IMR-90 (cell line): ENCODE results near the gene KHNYN. TPM values are rescaled to one million over a fixed set of nuclear protein-coding genes. Genes with fewer than 3 reads are reported as not detected.

Experiments
- FOS ChIP-seq: fragments of 150-350 bp; IDR thresholded peaks from 2 replicates; pipeline ENCODE4 v1.6.1; 2016; ENCODE audit warnings: low read depth, low read length
- MAFK ChIP-seq: IDR thresholded peaks from 2 replicates; pipeline ENCODE4 v1.6.1; 2012; ENCODE audit warnings: low read depth, low read length, improper control_type of control experiment
- MXI1 ChIP-seq: IDR thresholded peaks from 2 replicates; pipeline ENCODE4 v1.6.1; 2012; ENCODE audit warnings: low read depth, mild to moderate bottlenecking, low read length, moderate library complexity, borderline replicate concordance
- POLR2A ChIP-seq: IDR thresholded peaks from 2 replicates; pipeline ENCODE4 v1.6.1; 2012; ENCODE audit warnings: mild to moderate bottlenecking, low read depth, low read length
- RAD21 ChIP-seq: IDR thresholded peaks from 2 replicates; pipeline ENCODE4 v1.6.1; 2012; ENCODE audit warnings: low read length, improper control_type of control experiment
- RFX5 ChIP-seq: IDR thresholded peaks from 2 replicates; pipeline ENCODE4 v1.8.0; 2012; ENCODE audit warnings: low read depth, mild to moderate bottlenecking, low read length, moderate library complexity
- polyA plus RNA-seq, 3 experiments: library from polyadenylated mRNA; depleted of rRNA; stranded (reverse); fragments of >200 nt; gene quantifications; 2 replicates each; pipeline ENCODE4 v1.2.3, GENCODE V29; 2012; ENCODE audit warnings: low replicate concordance in 1 of 3
- total RNA-seq: library from RNA; depleted of rRNA; stranded (reverse); fragments of >200 nt; gene quantifications from 2 replicates; pipeline ENCODE4 v1.2.3, GENCODE V29; 2012
- TF ChIP-seq, protein P1 (sequence below): fragments of 150-350 bp; IDR thresholded peaks from 2 replicates; pipeline ENCODE4 v1.6.1; 2016; ENCODE audit warnings: low read depth, mild to moderate bottlenecking, low read length, moderate library complexity, borderline replicate concordance

KHNYN gene
- total and polyA plus RNA-seq, 2 of the 4 experiments (the other 2 are of a cell fraction): 18.9 to 24.4 TPM

DNA sequence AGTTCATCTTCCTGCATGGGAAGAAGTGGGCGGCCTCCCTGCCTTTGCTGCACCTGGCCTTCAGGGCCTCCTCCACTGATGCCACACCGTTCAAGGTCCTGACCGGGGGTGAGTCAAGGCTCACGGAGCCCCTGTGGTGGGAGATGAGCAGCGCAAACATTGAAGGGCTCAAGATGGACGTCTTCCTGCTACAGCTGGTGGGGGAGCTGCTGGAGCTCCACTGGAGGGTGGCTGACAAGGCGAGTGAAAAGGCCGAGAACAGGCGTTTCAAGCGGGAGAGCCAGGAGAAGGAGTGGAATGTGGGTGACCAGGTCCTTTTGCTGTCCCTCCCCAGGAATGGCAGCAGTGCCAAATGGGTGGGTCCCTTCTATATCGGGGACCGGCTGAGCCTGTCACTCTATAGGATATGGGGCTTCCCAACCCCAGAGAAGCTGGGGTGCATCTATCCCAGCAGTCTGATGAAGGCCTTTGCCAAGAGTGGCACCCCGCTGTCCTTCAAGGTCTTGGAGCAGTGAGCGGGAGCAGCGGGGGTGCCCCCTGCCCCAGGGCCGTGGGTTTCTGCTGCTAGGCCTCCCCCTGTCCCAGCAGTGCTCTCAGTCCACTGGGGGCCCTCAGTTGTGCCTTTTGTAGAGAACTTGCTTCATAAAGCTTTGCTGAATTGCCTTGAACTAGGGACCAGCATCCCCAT lies 12.7 kb upstream of the KHNYN start (continued):
- TF ChIP-seq, protein P1, sequence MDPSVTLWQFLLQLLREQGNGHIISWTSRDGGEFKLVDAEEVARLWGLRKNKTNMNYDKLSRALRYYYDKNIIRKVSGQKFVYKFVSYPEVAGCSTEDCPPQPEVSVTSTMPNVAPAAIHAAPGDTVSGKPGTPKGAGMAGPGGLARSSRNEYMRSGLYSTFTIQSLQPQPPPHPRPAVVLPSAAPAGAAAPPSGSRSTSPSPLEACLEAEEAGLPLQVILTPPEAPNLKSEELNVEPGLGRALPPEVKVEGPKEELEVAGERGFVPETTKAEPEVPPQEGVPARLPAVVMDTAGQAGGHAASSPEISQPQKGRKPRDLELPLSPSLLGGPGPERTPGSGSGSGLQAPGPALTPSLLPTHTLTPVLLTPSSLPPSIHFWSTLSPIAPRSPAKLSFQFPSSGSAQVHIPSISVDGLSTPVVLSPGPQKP: no peak
- TF ChIP-seq POLR2A (no peak), MXI1 (no peak), MAFK (no peak), RFX5 (no peak), RAD21 (no peak), FOS (no peak)
